CD4-positive, alpha-beta T cell treated with Interleukin-15 for 1 hour (primary cell): ENCODE results near the gene WDR81.
"Not testable (repeated sequence)": the region's sequence is repeated elsewhere in the genome, so short reads cannot be mapped to it uniquely, and the experiment has no call there.

Source experiments
- DNase-seq: peaks from one replicate; pipeline ENCODE4 v3.0.0-alpha.2; 2020

WDR81 gene

GRCh38 chr17:1755827-1756262 lies 31.3 kb downstream of the WDR81 start:
- no peak for DNase-seq

- peak; percentile 40 for DNase-seq
Observed at GRCh38 chr17:1758807-1759206, 34.3 kb downstream of the WDR81 start.

GRCh38 chr17:1759529-1759928 lies 35.0 kb downstream of the WDR81 start:
- no peak for DNase-seq

GRCh38 chr17:1762233-1762900 lies 37.9 kb downstream of the WDR81 start:
- no peak for DNase-seq

GRCh38 chr17:1762901-1763898 lies 38.7 kb downstream of the WDR81 start:
- no peak for DNase-seq

GRCh38 chr17:1764284-1764683 lies 39.8 kb downstream of the WDR81 start:
- peak; percentile 79 for DNase-seq

GRCh38 chr17:1764705-1765104 lies 40.2 kb downstream of the WDR81 start:
- not testable (repeated sequence) for DNase-seq

- no peak for DNase-seq
Observed at GRCh38 chr17:1765576-1765975, 41.1 kb downstream of the WDR81 start.

- no peak for DNase-seq
Observed at GRCh38 chr17:1766382-1767135, 42.1 kb downstream of the WDR81 start.

- DNase-seq: no peak
Observed at GRCh38 chr17:1767358-1767757, 42.9 kb downstream of the WDR81 start.

- no peak for DNase-seq
Observed at GRCh38 chr17:1769822-1770477, 45.4 kb downstream of the WDR81 start.

GRCh38 chr17:1773000-1773695 lies 48.6 kb downstream of the WDR81 start:
- DNase-seq: not testable (repeated sequence)

- DNase-seq: no peak
Observed at GRCh38 chr17:1773696-1774181, 49.2 kb downstream of the WDR81 start.

GRCh38 chr17:1774390-1775176 lies 50.1 kb downstream of the WDR81 start:
- DNase-seq: no peak

- DNase-seq: no peak
Observed at GRCh38 chr17:1776328-1776727, 51.8 kb downstream of the WDR81 start.

GRCh38 chr17:1776857-1777256 lies 52.4 kb downstream of the WDR81 start:
- DNase-seq: no peak

GRCh38 chr17:1779571-1780131 lies 55.1 kb downstream of the WDR81 start:
- DNase-seq: no peak

- no peak for DNase-seq
Observed at GRCh38 chr17:1782171-1782567, 57.7 kb downstream of the WDR81 start.

- no peak for DNase-seq
Observed at GRCh38 chr17:1783271-1783670, 58.8 kb downstream of the WDR81 start.

- peak; percentile 72 for DNase-seq
Observed at GRCh38 chr17:1783834-1784611, 59.5 kb downstream of the WDR81 start.
